Measurements from ENCODE around the gene NELL1. TPM values are rescaled to one million over a fixed set of nuclear protein-coding genes. Genes with fewer than 3 reads are reported as not detected.

Gene NELL1
- total RNA-seq, 1 experiment from 2014 or later: 0.22 TPM

GRCh38 chr11:21289686-21290085, 620.3 kb downstream of the NELL1 start:
- Histone ChIP-seq H3K4ac (ENCODE audit: low read depth, low read length) (no peak overlapping the region), H2BK15ac (ENCODE audit: low read depth, low read length) (no peak overlapping the region), H3K9me3 (ENCODE audit: control insufficient read depth, low read depth, low read length) (no peaks in the 10 kb centered on the region), H3K27ac (ENCODE audit: insufficient read length, low read depth, low read length) (no peak overlapping the region), H4K5ac (ENCODE audit: insufficient read length, low read depth, low read length) (no peak overlapping the region), H2BK5ac (ENCODE audit: insufficient read length, low read length) (no peak overlapping the region), H2BK12ac (ENCODE audit: insufficient read length, low read depth, low read length) (no peak overlapping the region), H3K4me1 (ENCODE audit: insufficient read depth, low read length) (no peaks in the 10 kb centered on the region), H4K91ac (ENCODE audit: insufficient read length, low read depth, low read length) (no peak overlapping the region), H3K18ac (ENCODE audit: insufficient read length, low read depth, low read length) (no peak overlapping the region), H2AFZ (ENCODE audit: low read length) (no peak overlapping the region), H3K9ac (ENCODE audit: extremely low read depth, insufficient read length, low read length) (no peak overlapping the region), H3K4me2 (ENCODE audit: insufficient read depth, insufficient read length, low read length) (no peak overlapping the region), H2BK20ac (ENCODE audit: low read depth, low read length, poor library complexity, severe bottlenecking) (no peak overlapping the region), H3K79me1 (ENCODE audit: insufficient read depth, low read depth, low read length, poor library complexity, severe bottlenecking) (no peaks in the 10 kb centered on the region), H4K20me1 (ENCODE audit: control insufficient read depth, insufficient read depth, insufficient read length) (no peaks in the 10 kb centered on the region), H3K14ac (ENCODE audit: insufficient read depth, low read length) (no peak overlapping the region), H2BK120ac (ENCODE audit: low read depth, low read length, poor library complexity, severe bottlenecking) (no peak overlapping the region), H3K56ac (ENCODE audit: insufficient read length, low read depth, low read length) (no peak overlapping the region), H3K23me2 (ENCODE audit: insufficient read length, low read depth, low read length, poor library complexity, severe bottlenecking) (no peaks in the 10 kb centered on the region), H2AK5ac (ENCODE audit: insufficient read length, low read length) (no peak overlapping the region), H4K8ac (replicated peaks; ENCODE audit: insufficient read length, low read depth, low read length) (no peak overlapping the region), H3K79me2 (ENCODE audit: insufficient read depth, low read length) (no peaks in the 10 kb centered on the region), H3T11ph (ENCODE audit: low read length) (no peak overlapping the region), H3K23ac (ENCODE audit: insufficient read length, low read depth, low read length) (no peak overlapping the region), H3K27me3 (ENCODE audit: insufficient read depth, low read length) (no peaks in the 10 kb centered on the region)
- H3K27me3 Mint-ChIP-seq (ENCODE audit: low read depth): no peaks in the 10 kb centered on the region
- no peaks in the 10 kb centered on the region for H3K4me1 Mint-ChIP-seq
- WGBS (ENCODE audit: extremely low coverage, insufficient read length, low lambda C conversion rate): no CpG with 5 or more reads among the region's 4 CpGs
- H3K9me3 Mint-ChIP-seq: peaks cover 9 to 16% of the 10 kb centered on the region in 2 experiments; a peak in 4 of 5 replicates
- 0 out of 7 replicates have a peak overlapping the region, but pooled peaks of 1 of the 3 experiments have one; percentile 18 for H3K27ac Mint-ChIP-seq
- no peak for DNase-seq
- peaks cover 0 to 11% (median 1%) of the 10 kb centered on the region in 3 experiments; a peak in 4 of 7 replicates for H3K36me3 Mint-ChIP-seq (ENCODE audit: insufficient read depth in 1 of 3, low read depth in 3 of 3)
- no peak overlapping the region for H3K4me3 Mint-ChIP-seq
- no peak for TF ChIP-seq CTCF (conservative IDR thresholded peaks at IDR 0.05)

Measured in H9 (cell line).